NCI-H146 (cell line): Measurements from ENCODE around the gene CYFIP1.

Experiments
- DNase-seq: peaks from one replicate; lab custom pipeline; 2025; lab: John Stamatoyannopoulos, UW

CYFIP1 gene

GRCh38 chr15:22888120-22888859 is 91.9 kb downstream of the CYFIP1 start:
- no peak for DNase-seq

DNA sequence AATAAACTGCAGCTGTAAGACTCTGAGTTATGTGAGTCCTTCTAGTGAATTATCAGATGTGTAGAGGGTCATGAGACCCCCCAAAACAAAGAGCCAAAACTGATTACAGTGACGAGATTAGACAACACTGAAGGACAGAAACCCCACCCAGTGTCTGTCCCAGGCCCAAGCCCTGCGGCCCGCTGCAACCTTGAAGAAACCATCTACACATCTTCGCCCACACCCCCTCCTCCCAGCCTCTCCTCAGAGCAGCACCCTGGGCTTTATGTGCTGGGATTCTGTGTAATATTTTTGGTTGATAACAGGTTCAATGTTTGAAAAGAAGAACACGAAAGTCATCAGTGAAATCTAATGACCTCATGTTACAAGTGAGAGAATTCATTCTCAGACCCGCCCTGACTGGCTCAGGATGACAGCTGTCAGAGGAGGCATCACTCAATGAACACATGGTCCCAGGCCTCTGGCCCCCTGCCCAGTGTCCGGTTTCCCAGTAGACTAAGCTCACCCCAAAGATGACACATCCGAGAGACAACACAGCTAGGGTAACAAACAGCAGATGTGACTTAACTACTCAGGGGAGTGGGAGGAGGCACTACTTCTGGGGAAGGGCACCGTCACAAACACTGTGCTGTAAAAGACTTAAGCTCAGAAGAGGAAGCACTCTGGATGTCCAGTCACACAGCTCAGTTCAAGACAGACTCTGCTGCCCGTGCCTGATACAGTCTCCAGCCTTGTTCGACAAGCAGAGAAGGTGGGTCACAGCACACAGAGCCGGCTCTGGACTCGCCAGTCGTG is 92.8 kb downstream of the CYFIP1 start:
- DNase-seq = no peak

GRCh38 chr15:22885120-22885519 is 95.0 kb downstream of the CYFIP1 start:
- no peak for DNase-seq

DNA sequence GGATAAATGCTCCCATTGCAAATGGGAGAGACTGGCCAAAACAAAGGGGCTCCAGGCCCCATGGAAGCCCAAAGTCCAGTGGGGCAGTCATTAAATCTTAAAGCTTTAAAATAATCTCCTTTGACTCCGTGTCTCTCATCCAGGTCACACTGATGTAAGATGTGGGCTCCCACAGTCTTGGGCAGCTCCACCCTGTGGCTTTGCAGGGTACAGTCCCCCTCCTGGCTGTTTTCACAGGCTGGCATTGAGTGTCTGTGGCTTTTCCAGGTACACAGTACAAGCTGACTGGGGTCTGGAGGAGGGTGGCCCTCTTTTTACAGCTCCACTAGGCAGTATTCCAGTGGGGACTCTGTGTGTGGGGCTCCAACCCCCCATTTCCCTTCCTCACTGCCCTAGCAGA is 95.8 kb downstream of the CYFIP1 start:
- DNase-seq = no peak

- no peak for DNase-seq
These were observed 97.0 kb downstream of the CYFIP1 start for GRCh38 chr15:22883196-22883595.

DNA sequence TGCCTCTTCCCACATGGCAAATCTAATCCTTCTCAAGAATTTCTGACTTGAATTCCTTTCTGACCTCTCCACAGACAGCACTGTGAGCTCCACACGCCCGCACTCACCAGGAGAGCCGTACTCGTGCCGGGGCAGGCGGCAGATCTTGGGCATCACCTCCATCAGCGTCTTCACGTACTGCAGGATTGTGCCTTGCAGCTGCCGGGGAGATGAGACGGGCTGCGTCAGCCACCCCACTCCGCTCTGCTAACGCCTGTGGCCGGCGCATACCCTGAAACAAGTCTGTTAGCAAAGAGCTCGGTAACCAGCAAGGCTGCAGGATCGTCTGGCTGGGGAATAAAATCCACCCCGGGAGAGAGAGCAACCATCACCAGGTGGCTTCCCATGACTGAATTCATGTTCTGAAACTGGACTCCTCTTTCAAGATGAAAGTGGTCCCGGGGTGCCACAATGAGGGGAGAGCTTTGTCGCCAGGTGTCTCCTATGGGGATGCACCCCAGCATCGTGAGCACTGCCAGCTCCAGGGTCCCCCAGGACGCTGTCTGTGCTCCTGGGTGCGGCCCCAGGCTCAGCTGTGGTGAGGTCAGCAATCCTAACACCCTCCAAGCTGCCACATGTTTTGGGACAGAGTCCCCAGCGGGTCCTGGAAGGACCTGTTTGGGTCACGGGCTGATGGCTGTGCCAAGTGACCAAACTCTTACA is 98.3 kb downstream of the CYFIP1 start:
- DNase-seq = no peak

DNA sequence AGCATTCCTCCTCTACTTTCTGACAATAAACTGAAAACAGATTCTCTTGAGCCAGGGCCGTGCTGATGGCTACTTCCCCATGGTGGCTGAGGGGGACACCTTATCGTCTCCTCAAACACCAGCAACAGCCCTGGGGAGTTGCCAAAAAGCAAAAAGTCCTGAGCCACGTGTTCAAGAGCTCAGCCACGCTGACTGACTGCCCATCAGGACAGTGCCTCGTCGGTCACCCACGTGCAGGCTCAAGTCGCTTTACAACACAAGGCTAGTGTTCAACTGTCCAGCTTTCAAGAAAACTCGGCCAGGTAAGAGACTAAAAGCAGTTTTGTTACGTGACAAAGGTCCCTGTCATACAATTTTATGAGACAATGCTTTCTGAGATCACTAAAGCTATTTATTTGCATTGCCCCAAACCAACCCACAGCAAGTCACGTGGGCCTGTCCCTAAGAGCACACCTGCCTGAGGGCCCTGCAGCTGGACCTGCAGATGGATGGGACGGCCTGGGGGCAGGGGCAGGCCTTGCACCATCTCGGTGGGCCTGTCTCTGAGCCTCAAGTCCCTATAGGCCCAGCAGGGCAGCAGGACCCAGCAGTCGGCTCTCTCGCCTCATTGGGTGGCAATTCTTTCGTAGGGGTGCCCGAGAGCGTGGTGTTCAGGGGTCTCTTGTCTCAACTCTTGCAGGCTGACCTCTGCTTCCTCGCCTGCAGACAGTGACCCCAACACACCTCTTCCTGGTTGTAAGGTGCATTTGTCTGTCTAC is 99.0 kb downstream of the CYFIP1 start:
- no peak for DNase-seq

- DNase-seq = no peak
These were observed 99.8 kb downstream of the CYFIP1 start for GRCh38 chr15:22880068-22880980.

GRCh38 chr15:22878103-22878502 is 102.1 kb downstream of the CYFIP1 start:
- DNase-seq = no peak

DNA sequence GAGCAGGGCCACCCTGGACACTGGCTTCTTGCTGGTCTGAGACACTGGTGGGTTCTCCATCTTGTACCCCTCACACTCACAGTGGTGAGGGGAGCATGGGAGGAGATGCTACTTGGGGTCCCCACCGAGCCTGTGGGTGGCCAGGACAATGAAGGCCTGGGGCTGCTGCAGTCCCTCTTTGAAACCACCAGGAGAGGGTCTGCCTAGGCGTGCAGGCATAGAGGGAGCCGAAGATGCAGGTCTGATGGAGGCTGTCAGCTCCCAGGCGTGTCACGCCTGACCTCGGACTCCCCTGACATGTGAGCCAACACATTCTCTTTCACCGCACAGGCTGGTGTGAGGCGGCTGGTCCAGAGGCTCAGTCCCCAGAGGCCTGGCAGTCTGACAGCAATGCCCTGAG is 102.6 kb downstream of the CYFIP1 start:
- DNase-seq = no peak

DNA sequence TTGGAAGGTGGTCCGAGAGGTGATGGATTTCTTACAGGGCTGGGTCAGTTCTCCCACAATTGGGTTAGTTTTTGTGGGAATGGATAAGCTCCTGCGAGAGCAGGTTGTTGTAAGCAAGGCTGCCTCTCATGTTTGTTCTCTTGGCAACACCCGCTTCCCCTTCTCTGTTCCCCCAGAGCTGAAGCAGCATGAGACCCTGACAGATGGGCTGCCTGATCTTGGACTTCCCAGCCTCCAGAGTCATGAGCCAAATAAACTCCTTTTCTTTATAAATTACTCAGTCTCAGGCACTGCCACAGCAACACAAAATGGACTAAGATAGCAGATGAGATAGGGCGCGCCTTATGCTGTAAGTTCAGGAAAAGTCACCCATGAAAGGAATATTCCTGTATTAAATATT is 103.1 kb downstream of the CYFIP1 start:
- no peak for DNase-seq

- DNase-seq = peak; percentile 0
These were observed 105.2 kb downstream of the CYFIP1 start for GRCh38 chr15:22874966-22875365.

DNA sequence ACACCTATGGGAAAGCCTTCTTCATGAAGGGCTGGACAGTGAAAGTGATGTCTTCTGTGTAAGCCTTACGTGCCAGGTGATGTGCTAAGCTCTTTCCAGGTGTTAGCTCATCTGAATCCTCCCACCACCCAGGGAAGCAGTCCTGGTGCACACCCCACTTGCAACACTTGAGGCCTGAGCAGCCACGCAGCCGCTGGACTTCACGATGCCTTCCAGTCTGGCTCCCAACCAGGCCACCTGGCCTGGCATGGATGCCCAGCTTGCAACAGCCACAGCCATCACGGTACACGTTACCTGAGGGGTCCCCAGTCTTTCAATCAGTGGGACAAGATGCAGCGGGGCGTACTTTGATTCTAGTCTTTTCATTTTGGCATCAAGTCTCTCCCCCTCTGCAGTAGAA is 105.9 kb downstream of the CYFIP1 start:
- DNase-seq = no peak

GRCh38 chr15:22873841-22874240 is 106.3 kb downstream of the CYFIP1 start:
- DNase-seq = no peak

DNA sequence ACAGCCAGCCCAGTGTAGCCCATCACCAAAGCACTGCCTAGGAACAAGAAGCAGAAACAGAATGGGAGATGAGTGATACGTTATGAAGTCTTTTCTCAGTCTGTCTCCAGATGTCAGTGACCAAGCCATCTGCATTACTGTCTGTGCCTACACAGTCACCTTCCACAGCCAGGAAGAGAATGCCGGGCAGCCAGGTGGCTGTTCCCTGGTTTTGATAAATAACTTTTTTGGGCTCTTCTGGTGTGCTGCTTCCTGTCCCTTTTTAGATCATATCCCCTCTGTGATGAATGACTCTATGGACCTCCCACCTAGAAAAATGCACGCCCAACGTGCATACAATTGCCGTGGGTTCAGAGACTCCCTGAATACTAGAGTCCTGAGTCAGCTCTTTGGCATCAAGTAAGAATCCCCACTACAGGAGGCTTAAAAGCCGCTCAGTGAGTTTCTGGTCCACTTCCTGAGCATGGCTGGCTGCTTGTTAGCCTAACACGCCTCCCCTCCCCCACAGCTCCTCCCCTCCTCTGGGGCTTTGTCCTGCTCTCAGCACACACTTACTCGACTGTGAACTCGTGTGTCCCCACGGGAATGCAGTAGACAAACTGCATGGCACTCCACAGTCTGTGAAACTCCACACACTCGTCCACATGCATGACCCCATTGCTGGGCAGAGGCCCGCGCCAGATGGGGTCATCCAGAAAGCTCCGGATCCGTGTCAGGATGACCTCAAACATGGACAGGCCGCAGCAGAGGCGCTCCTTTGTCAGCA is 107.0 kb downstream of the CYFIP1 start:
- no peak for DNase-seq

- DNase-seq = no peak
These were observed 108.6 kb downstream of the CYFIP1 start for GRCh38 chr15:22871481-22872086.

DNA sequence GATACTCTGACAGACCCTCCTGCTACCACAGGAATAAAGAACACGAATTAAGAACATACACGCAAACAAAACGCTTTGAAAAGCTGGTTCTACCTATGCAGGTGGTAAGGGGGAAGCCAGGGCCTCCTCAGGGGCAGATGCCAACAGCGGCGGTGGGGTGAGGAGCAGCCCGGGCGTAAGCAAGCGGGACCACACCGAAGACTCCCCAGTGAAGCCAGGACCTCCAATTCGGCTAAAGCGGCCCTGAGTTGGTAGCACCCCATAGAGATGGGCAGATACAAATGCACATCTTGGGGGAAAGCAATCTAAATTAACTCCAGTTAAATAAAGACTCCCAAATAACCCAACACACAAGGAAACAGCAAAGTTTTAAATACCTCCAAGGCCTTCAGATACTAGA is 109.3 kb downstream of the CYFIP1 start:
- no peak for DNase-seq

GRCh38 chr15:22869856-22870255 is 110.3 kb downstream of the CYFIP1 start:
- no peak for DNase-seq

- DNase-seq = no peak
These were observed 111.2 kb downstream of the CYFIP1 start for GRCh38 chr15:22868928-22869327.

DNA sequence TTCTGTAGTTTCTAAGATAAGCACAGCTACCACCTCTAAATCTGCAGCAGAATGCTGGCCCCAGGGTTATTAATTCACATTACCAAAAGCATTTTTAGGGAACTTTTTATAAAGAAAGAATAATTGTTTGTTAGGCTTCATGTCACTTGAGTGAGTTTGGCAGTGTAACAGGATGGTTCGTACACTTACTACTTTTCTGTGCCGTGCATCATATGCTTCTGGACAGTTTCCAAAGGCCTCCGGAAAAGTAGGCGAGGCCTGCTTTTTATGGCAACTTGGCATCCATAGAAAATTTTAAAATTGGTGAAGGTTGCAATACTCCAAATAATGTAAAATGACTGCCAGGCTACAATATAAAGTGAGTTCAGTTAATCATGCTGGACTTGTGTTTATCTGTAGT is 111.7 kb downstream of the CYFIP1 start:
- DNase-seq = no peak
